ENCODE measurements around the gene P2RX7. TPM values are rescaled to one million over a fixed set of nuclear protein-coding genes. Genes with fewer than 3 reads are reported as not detected.
A peak's percentile ranks its signal among the peaks of the same experiment; 100 is the strongest.

The P2RX7 gene
- polyA plus RNA-seq, 3 donors = 12.3 to 66.3 (median 20.5) TPM

DNA sequence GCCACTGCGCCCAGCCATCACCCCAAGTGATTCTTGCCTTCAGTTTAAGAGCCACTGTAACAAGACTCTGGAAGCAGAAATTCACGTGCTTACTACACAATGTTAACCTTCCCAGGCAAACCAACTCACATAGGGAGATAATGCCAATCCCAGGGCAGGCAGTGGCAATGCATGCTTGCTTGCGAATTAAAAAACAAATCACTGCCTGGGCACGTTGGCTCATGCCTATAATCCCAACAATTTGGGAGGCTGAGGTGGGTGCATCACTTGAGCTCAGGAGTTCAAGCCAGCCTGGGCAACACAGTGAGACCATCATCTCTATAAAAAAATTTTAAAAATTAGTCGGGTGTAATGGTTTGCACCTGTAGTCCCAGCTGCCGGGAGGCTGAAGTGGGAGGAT is 39.5 kb downstream of the P2RX7 start:
- Mint-ChIP-seq H3K9me3 (no peaks in the 10 kb centered on the region), H3K4me3 (no peak overlapping the region), H3K27me3 (ENCODE audit: low read depth in 3 of 3) (peaks cover 0 to 4% (median 0%) of the 10 kb centered on the region in 3 donors), H3K4me1 (peaks cover 39% of the 10 kb centered on the region), H3K36me3 (peaks cover 74 to 84% of the 10 kb centered on the region in 2 donors), H3K27ac (peak overlapping the region in 2 of 7 donors; percentile 52 to 56)
- Histone ChIP-seq H3K4me1 (ENCODE audit: control insufficient read depth in 1 of 2, insufficient read depth in 2 of 2, low read length in 2 of 2) (peaks cover 30 to 36% of the 10 kb centered on the region in 2 donors), H3K79me2 (ENCODE audit: insufficient read depth, low read length) (no peaks in the 10 kb centered on the region), H3K27me3 (ENCODE audit: control insufficient read depth in 2 of 2, insufficient read depth in 2 of 2, low read length in 2 of 2) (no peaks in the 10 kb centered on the region), H4K20me1 (ENCODE audit: insufficient read depth, low read length) (no peaks in the 10 kb centered on the region), H3K4me3 (replicated peaks in 1 of 3; ENCODE audit: low read depth in 2 of 3, low read length in 3 of 3) (no peak overlapping the region), H3K4me2 (replicated peaks; ENCODE audit: extremely low read depth, low read length, poor library complexity, severe bottlenecking) (no peak overlapping the region), H3K27ac (ENCODE audit: low read depth in 1 of 2, low read length in 2 of 2) (no peak overlapping the region), H3K9me3 (replicated peaks in 1 of 2; ENCODE audit: control insufficient read depth in 1 of 2, insufficient read depth in 1 of 2, low read length in 2 of 2) (no peaks in the 10 kb centered on the region), H3K9ac (ENCODE audit: insufficient read depth, low read length, poor library complexity, severe bottlenecking) (no peak overlapping the region), H3K36me3 (replicated peaks in 1 of 2; ENCODE audit: control insufficient read depth in 1 of 2, insufficient read depth in 2 of 2, low read length in 2 of 2) (peaks cover 49 to 89% of the 10 kb centered on the region in 2 donors), H2AFZ (ENCODE audit: insufficient read depth, low read depth, low read length, poor library complexity, severe bottlenecking) (no peak overlapping the region)
- DNase-seq = no peak
- 97% methylated on average over 6 of the region's 6 CpGs for WGBS (ENCODE audit: insufficient coverage)
- TF ChIP-seq, protein P1, sequence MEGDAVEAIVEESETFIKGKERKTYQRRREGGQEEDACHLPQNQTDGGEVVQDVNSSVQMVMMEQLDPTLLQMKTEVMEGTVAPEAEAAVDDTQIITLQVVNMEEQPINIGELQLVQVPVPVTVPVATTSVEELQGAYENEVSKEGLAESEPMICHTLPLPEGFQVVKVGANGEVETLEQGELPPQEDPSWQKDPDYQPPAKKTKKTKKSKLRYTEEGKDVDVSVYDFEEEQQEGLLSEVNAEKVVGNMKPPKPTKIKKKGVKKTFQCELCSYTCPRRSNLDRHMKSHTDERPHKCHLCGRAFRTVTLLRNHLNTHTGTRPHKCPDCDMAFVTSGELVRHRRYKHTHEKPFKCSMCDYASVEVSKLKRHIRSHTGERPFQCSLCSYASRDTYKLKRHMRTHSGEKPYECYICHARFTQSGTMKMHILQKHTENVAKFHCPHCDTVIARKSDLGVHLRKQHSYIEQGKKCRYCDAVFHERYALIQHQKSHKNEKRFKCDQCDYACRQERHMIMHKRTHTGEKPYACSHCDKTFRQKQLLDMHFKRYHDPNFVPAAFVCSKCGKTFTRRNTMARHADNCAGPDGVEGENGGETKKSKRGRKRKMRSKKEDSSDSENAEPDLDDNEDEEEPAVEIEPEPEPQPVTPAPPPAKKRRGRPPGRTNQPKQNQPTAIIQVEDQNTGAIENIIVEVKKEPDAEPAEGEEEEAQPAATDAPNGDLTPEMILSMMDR (IDR thresholded peaks at IDR 0.05) = no peak
- intact Hi-C loops (cut with micrococcal nuclease) = no loop called here

DNA sequence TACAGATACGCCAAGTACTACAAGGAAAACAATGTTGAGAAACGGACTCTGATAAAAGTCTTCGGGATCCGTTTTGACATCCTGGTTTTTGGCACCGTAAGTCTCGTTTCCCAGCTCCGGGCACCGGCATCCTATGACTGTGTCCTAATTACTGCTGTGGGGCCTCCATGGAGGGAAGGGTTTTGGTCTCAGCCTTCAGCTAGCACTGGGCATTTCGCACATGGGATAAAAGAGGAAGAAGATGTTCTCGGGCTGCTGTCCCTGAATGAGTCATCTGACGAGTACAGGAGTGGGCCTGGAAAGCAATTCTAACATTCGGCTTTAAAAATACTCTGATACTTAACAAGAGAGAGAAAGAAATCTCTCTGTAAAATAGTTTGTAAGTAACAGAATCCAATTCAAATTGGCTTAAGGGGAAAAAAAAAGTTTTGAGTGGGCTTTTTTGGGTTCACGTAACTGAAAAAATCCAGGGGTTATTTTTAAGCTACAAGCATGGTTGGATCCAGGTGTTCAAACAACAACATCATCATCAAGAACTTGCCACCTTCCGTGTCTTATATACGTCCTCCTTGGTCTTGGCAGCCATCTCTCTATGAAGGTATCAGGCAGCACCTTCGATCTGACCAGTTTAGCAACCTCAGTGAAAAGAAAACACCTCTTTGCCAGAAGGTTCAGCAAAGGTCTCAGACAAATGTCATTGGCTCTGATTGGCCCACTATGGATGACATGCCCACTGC is 42.9 kb downstream of the P2RX7 start:
- Mint-ChIP-seq H3K4me3 (peak overlapping the region; percentile 2 to 51), H3K36me3 (peaks cover 71 to 81% of the 10 kb centered on the region in 2 donors), H3K9me3 (no peaks in the 10 kb centered on the region), H3K4me1 (peaks cover 32% of the 10 kb centered on the region), H3K27me3 (ENCODE audit: low read depth in 3 of 3) (peaks cover 0 to 5% (median 0%) of the 10 kb centered on the region in 3 donors), H3K27ac (peak overlapping the region; percentile 87 to 96 (median 92))
- Histone ChIP-seq H3K36me3 (replicated peaks in 1 of 2; ENCODE audit: control insufficient read depth in 1 of 2, insufficient read depth in 2 of 2, low read length in 2 of 2) (peaks cover 44 to 89% of the 10 kb centered on the region in 2 donors), H2AFZ (ENCODE audit: insufficient read depth, low read depth, low read length, poor library complexity, severe bottlenecking) (no peak overlapping the region), H3K9ac (ENCODE audit: insufficient read depth, low read length, poor library complexity, severe bottlenecking) (no peak overlapping the region), H3K9me3 (replicated peaks in 1 of 2; ENCODE audit: control insufficient read depth in 1 of 2, insufficient read depth in 1 of 2, low read length in 2 of 2) (no peaks in the 10 kb centered on the region), H3K4me1 (ENCODE audit: control insufficient read depth in 1 of 2, insufficient read depth in 2 of 2, low read length in 2 of 2) (peaks cover 28 to 36% of the 10 kb centered on the region in 2 donors), H4K20me1 (ENCODE audit: insufficient read depth, low read length) (no peaks in the 10 kb centered on the region), H3K27ac (ENCODE audit: low read depth in 1 of 2, low read length in 2 of 2) (peak overlapping the region; percentile 51 to 73), H3K79me2 (ENCODE audit: insufficient read depth, low read length) (no peaks in the 10 kb centered on the region), H3K27me3 (ENCODE audit: control insufficient read depth in 2 of 2, insufficient read depth in 2 of 2, low read length in 2 of 2) (no peaks in the 10 kb centered on the region), H3K4me3 (replicated peaks in 1 of 3; ENCODE audit: low read depth in 2 of 3, low read length in 3 of 3) (no peak overlapping the region), H3K4me2 (replicated peaks; ENCODE audit: extremely low read depth, low read length, poor library complexity, severe bottlenecking) (peak overlapping the region; percentile 19)
- peak; percentile 79 to 94 (median 88) for DNase-seq
- TF ChIP-seq, protein P1 (IDR thresholded peaks at IDR 0.05) = no peak
- intact Hi-C loops (cut with micrococcal nuclease) = loop anchor here (2.0 to 5.0 kb wide), 4 partner anchors 37 to 43 kb away; partner anchors contain the start of genes P2RX7 (in 2 of the 2) and P2RX4 (in 1 of the 2)
- WGBS (ENCODE audit: insufficient coverage) = 41% methylated on average over 11 of the region's 16 CpGs
